GM19025 (cell line): ENCODE results near the gene NUP50.
"Not testable (repeated sequence)": the region's sequence is repeated elsewhere in the genome, so short reads cannot be mapped to it uniquely, and the experiment has no call there.

Source experiments
- ATAC-seq: cut with Tn5 transposase; IDR thresholded peaks from one replicate; pipeline ENCODE4 v1.9.1; 2021; ENCODE audit warnings: mild to moderate bottlenecking, low read depth, moderate library complexity; ENCODE audit not compliant: unreplicated experiment

Gene NUP50

GRCh38 chr22:45159652-45160462, 3.9 kb upstream of the NUP50 start:
- no peak for ATAC-seq

GRCh38 chr22:45162531-45162930, 1.2 kb upstream of the NUP50 start:
- ATAC-seq: no peak

- no peak for ATAC-seq
Observed at GRCh38 chr22:45163099-45163450, 650 bp upstream of the NUP50 start.

- peak; percentile 13 for ATAC-seq
Observed at GRCh38 chr22:45164270-45165088, 754 bp downstream of the NUP50 start.

- no peak for ATAC-seq
Observed at GRCh38 chr22:45166932-45167331, 3.2 kb downstream of the NUP50 start.

GRCh38 chr22:45169591-45170466, 6.1 kb downstream of the NUP50 start:
- no peak for ATAC-seq

GRCh38 chr22:45171830-45172229, 8.1 kb downstream of the NUP50 start:
- no peak for ATAC-seq

- no peak for ATAC-seq
Observed at GRCh38 chr22:45172881-45173585, 9.3 kb downstream of the NUP50 start.

- no peak for ATAC-seq
Observed at GRCh38 chr22:45179276-45180049, 15.7 kb downstream of the NUP50 start.

GRCh38 chr22:45180146-45180679, 16.5 kb downstream of the NUP50 start:
- ATAC-seq: no peak

- no peak for ATAC-seq
Observed at GRCh38 chr22:45181240-45181639, 17.5 kb downstream of the NUP50 start.

GRCh38 chr22:45181766-45182165, 18.0 kb downstream of the NUP50 start:
- no peak for ATAC-seq

- ATAC-seq: no peak
Observed at GRCh38 chr22:45183974-45184373, 20.2 kb downstream of the NUP50 start.

- no peak for ATAC-seq
Observed at GRCh38 chr22:45185718-45186514, 22.2 kb downstream of the NUP50 start.

- no peak for ATAC-seq
Observed at GRCh38 chr22:45187891-45188290, 24.2 kb downstream of the NUP50 start.

GRCh38 chr22:45188779-45189178, 25.1 kb downstream of the NUP50 start:
- ATAC-seq: no peak

GRCh38 chr22:45190202-45190872, 26.6 kb downstream of the NUP50 start:
- no peak for ATAC-seq

- ATAC-seq: not testable (repeated sequence)
Observed at GRCh38 chr22:45191746-45192145, 28.0 kb downstream of the NUP50 start.
